AG10803 (cell line): ENCODE results near the gene DIAPH3.

ENCODE experiments used
- DNase-seq: peaks from one replicate; pipeline ENCODE4 v3.0.0; 2010; ENCODE audit warnings: low read depth
- H3K4me3 ChIP-seq: 2 replicates; pipeline ENCODE4 v1.5.1; 2011; ENCODE audit warnings: mild to moderate bottlenecking, low read length, control low read depth
- CTCF ChIP-seq: conservative IDR thresholded peaks from 2 replicates; pipeline ENCODE4 v1.5.1; 2011; ENCODE audit warnings: mild to moderate bottlenecking, low read length, control low read depth, inconsistent platforms

The DIAPH3 gene

GRCh38 chr13:60165391-60166099 lies 1.8 kb upstream of the DIAPH3 start:
- no peak for TF ChIP-seq CTCF
- no peak overlapping the region for H3K4me3 ChIP-seq
- peak; percentile 12 for DNase-seq

GRCh38 chr13:60164234-60164889 lies 634 bp upstream of the DIAPH3 start:
- no peak for TF ChIP-seq CTCF
- H3K4me3 ChIP-seq, result peak overlapping the region; percentile 91
- peak; percentile 30 for DNase-seq

GRCh38 chr13:60162096-60162495 lies 1.6 kb downstream of the DIAPH3 start:
- no peak for TF ChIP-seq CTCF
- peak; percentile 25 for DNase-seq

GRCh38 chr13:60158321-60158801 lies 5.4 kb downstream of the DIAPH3 start:
- DNase-seq, result peak; percentile 9
- no peak for TF ChIP-seq CTCF
- no peak overlapping the region for H3K4me3 ChIP-seq

More at GRCh38 chr13:60162096-60162495, 1.6 kb downstream of the DIAPH3 start:
- no peak overlapping the region for H3K4me3 ChIP-seq

- no peak overlapping the region for H3K4me3 ChIP-seq
- DNase-seq, result peak; percentile 51
- peak; percentile 39; the same call in 1 of the 2 replicates for TF ChIP-seq CTCF
These were observed 7.8 kb downstream of the DIAPH3 start for GRCh38 chr13:60155978-60156377.

GRCh38 chr13:60152904-60153303 lies 10.8 kb downstream of the DIAPH3 start:
- no peak for TF ChIP-seq CTCF
- DNase-seq, result peak; percentile 26

GRCh38 chr13:60152114-60152513 lies 11.6 kb downstream of the DIAPH3 start:
- no peak for TF ChIP-seq CTCF
- H3K4me3 ChIP-seq, result no peak overlapping the region
- peak; percentile 25 for DNase-seq

More at GRCh38 chr13:60152904-60153303, 10.8 kb downstream of the DIAPH3 start:
- H3K4me3 ChIP-seq, result no peak overlapping the region
